Liver (tissue), 9 donors: ENCODE results near the gene RBM6. TPM values are rescaled to one million over a fixed set of nuclear protein-coding genes. Genes with fewer than 3 reads are reported as not detected.

Experiments
- DNase-seq: peaks from one replicate; pipeline ENCODE4 v3.0.0-alpha.2; 2017; ENCODE audit warnings: low spot score
- H3K27ac ChIP-seq, 2 donors: one replicate each; pipeline ENCODE4 v1.7.0; 2013; ENCODE audit warnings: inconsistent platforms in 2 of 2, low read length in 2 of 2, control low read depth in 1 of 2, low read depth in 1 of 2, mild to moderate bottlenecking in 1 of 2
- H3K27me3 ChIP-seq, 4 donors: one replicate each; pipeline versions ENCODE4 v1.6.1 to v1.7.0; 2013; ENCODE audit warnings: low read length in 3 of 4, inconsistent platforms in 1 of 4, mild to moderate bottlenecking in 1 of 4, moderate library complexity in 1 of 4; ENCODE audit not compliant: control insufficient read depth in 4 of 4, insufficient read depth in 4 of 4
- H3K36me3 ChIP-seq, 4 donors: one replicate each; pipeline versions ENCODE4 v1.6.1 to v1.7.0; 2013; ENCODE audit warnings: low read length in 3 of 4, mild to moderate bottlenecking in 3 of 4, low read depth in 1 of 4, moderate library complexity in 1 of 4; ENCODE audit not compliant: control insufficient read depth in 4 of 4, insufficient read depth in 3 of 4
- H3K4me1 ChIP-seq, 4 donors: one replicate each; pipeline versions ENCODE4 v1.6.1 to v1.7.0; 2013; ENCODE audit warnings: low read length in 3 of 4, mild to moderate bottlenecking in 3 of 4, moderate library complexity in 1 of 4; ENCODE audit not compliant: control insufficient read depth in 4 of 4, insufficient read depth in 4 of 4
- H3K4me3 ChIP-seq, 3 donors: one replicate each; pipeline versions ENCODE4 v1.6.1 to v1.7.0; 2013; ENCODE audit warnings: low read length in 3 of 3, control low read depth in 1 of 3, low read depth in 1 of 3, mild to moderate bottlenecking in 1 of 3
- H3K9ac ChIP-seq, 2 donors: one replicate each; pipeline ENCODE4 v1.7.0; 2013; ENCODE audit warnings: low read length in 2 of 2, mild to moderate bottlenecking in 2 of 2, moderate library complexity in 2 of 2, control low read depth in 1 of 2, low read depth in 1 of 2
- H3K9me3 ChIP-seq, 4 donors: one replicate each; pipeline versions ENCODE4 v1.6.1 to v1.7.0; 2013; ENCODE audit warnings: low read length in 3 of 4; ENCODE audit not compliant: control insufficient read depth in 4 of 4
- CTCF ChIP-seq: fragments of 150-350 bp; IDR thresholded peaks from 2 replicates; pipeline ENCODE4 v1.5.1; 2017; ENCODE audit warnings: improper control_type of control experiment, low read depth, low read length; ENCODE audit not compliant: missing input control
- EGR1 ChIP-seq, 2 donors: IDR thresholded peaks; 2 replicates each; pipeline ENCODE4 v1.6.1; 2016 to 2018; ENCODE audit warnings: antibody characterized with exemption in 2 of 2, low read depth in 2 of 2
- FOXA1 ChIP-seq: IDR thresholded peaks from 2 replicates; pipeline ENCODE4 v1.6.1; 2016; ENCODE audit warnings: antibody characterized with exemption
- FOXA2 ChIP-seq: IDR thresholded peaks from 2 replicates; pipeline ENCODE4 v1.6.1; 2016; ENCODE audit warnings: antibody characterized with exemption
- GABPA ChIP-seq, 2 donors: IDR thresholded peaks in 1 of 2; conservative IDR thresholded peaks in 1 of 2; 2 replicates each; pipeline ENCODE4 v1.6.1; 2016; ENCODE audit warnings: antibody characterized with exemption in 2 of 2, mild to moderate bottlenecking in 1 of 2, moderate library complexity in 1 of 2
- HNF4A ChIP-seq, 2 donors: conservative IDR thresholded peaks; 2 replicates each; pipeline ENCODE4 v1.6.1; 2016; ENCODE audit warnings: antibody characterized with exemption in 2 of 2, mild to moderate bottlenecking in 2 of 2
- HNF4G ChIP-seq: IDR thresholded peaks from 2 replicates; pipeline ENCODE4 v1.6.1; 2016; ENCODE audit warnings: antibody characterized with exemption
- JUND ChIP-seq, 2 donors: IDR thresholded peaks; 2 replicates each; pipeline ENCODE4 v1.6.1; 2016; ENCODE audit warnings: antibody characterized with exemption in 2 of 2
- MAX ChIP-seq: IDR thresholded peaks from 2 replicates; pipeline ENCODE4 v1.6.1; 2016; ENCODE audit warnings: antibody characterized with exemption
- NR2F2 ChIP-seq: IDR thresholded peaks from 2 replicates; pipeline ENCODE4 v1.6.1; 2016; ENCODE audit warnings: antibody characterized with exemption
- RAD21 ChIP-seq, 2 donors: IDR thresholded peaks; 2 replicates each; pipeline ENCODE4 v1.6.1; 2016; ENCODE audit warnings: antibody characterized with exemption in 2 of 2, mild to moderate bottlenecking in 2 of 2
- REST ChIP-seq: IDR thresholded peaks from 2 replicates; pipeline ENCODE4 v1.6.1; 2016; ENCODE audit warnings: antibody characterized with exemption, mild to moderate bottlenecking
- RXRA ChIP-seq, 2 donors: IDR thresholded peaks; 2 replicates each; pipeline ENCODE4 v1.6.1; 2017 to 2018; ENCODE audit warnings: antibody characterized with exemption in 2 of 2, mild to moderate bottlenecking in 1 of 2
- SP1 ChIP-seq: IDR thresholded peaks from 2 replicates; pipeline ENCODE4 v1.6.1; 2018; ENCODE audit warnings: antibody characterized with exemption, mild to moderate bottlenecking
- TAF1 ChIP-seq: conservative IDR thresholded peaks from 2 replicates; pipeline ENCODE4 v1.6.1; 2016; ENCODE audit warnings: antibody characterized with exemption, mild to moderate bottlenecking
- YY1 ChIP-seq: IDR thresholded peaks from 2 replicates; pipeline ENCODE4 v1.6.1; 2016; ENCODE audit warnings: antibody characterized with exemption, mild to moderate bottlenecking
- WGBS: extraction: QIAGEN DNeasy Blood & Tissue Kit; methylation state at CpG from one replicate; pipeline ENCODE4 v1.1.7; 2013; 5-methylcytosine and 5-hydroxymethylcytosine counted together
- polyA plus RNA-seq, 2 donors: library from polyadenylated mRNA; stranded (reverse) in 1 of 2; unstranded in 1 of 2; fragments of 200-250 nt in 1 of 2; fragments of >200 nt in 1 of 2; fragmentation: Nextera tagmentation in 1 of 2; extraction: Ambion mirVana in 1 of 2; gene quantifications; one replicate each; pipeline versions ENCODE4 v1.2.1 to v1.2.3, GENCODE V29; 2013 to 2015
- total RNA-seq, 2 donors: library from RNA; depleted of rRNA; stranded (reverse); fragments of >200 nt; gene quantifications; one replicate each; pipeline ENCODE4 v1.2.3, GENCODE V29; 2014
- TF ChIP-seq, protein P1 (sequence below): IDR thresholded peaks from 2 replicates; pipeline ENCODE4 v1.6.1; 2016; ENCODE audit warnings: antibody characterized with exemption
- TF ChIP-seq, protein P2 (sequence below): IDR thresholded peaks from 2 replicates; pipeline ENCODE4 v1.6.1; 2016; ENCODE audit warnings: antibody characterized with exemption
- donor health status: healthy.
- donor health status: healthy.
- donor health status: healthy.
- donor health status: healthy.
- donor health status: healthy.

Gene RBM6, protein sequence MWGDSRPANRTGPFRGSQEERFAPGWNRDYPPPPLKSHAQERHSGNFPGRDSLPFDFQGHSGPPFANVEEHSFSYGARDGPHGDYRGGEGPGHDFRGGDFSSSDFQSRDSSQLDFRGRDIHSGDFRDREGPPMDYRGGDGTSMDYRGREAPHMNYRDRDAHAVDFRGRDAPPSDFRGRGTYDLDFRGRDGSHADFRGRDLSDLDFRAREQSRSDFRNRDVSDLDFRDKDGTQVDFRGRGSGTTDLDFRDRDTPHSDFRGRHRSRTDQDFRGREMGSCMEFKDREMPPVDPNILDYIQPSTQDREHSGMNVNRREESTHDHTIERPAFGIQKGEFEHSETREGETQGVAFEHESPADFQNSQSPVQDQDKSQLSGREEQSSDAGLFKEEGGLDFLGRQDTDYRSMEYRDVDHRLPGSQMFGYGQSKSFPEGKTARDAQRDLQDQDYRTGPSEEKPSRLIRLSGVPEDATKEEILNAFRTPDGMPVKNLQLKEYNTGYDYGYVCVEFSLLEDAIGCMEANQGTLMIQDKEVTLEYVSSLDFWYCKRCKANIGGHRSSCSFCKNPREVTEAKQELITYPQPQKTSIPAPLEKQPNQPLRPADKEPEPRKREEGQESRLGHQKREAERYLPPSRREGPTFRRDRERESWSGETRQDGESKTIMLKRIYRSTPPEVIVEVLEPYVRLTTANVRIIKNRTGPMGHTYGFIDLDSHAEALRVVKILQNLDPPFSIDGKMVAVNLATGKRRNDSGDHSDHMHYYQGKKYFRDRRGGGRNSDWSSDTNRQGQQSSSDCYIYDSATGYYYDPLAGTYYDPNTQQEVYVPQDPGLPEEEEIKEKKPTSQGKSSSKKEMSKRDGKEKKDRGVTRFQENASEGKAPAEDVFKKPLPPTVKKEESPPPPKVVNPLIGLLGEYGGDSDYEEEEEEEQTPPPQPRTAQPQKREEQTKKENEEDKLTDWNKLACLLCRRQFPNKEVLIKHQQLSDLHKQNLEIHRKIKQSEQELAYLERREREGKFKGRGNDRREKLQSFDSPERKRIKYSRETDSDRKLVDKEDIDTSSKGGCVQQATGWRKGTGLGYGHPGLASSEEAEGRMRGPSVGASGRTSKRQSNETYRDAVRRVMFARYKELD
- total RNA-seq (10 to 100 TPM; 18.1 to 59.2 TPM), polyA plus RNA-seq (10 to 100 TPM; 10.9 to 57.0 TPM)

DNA sequence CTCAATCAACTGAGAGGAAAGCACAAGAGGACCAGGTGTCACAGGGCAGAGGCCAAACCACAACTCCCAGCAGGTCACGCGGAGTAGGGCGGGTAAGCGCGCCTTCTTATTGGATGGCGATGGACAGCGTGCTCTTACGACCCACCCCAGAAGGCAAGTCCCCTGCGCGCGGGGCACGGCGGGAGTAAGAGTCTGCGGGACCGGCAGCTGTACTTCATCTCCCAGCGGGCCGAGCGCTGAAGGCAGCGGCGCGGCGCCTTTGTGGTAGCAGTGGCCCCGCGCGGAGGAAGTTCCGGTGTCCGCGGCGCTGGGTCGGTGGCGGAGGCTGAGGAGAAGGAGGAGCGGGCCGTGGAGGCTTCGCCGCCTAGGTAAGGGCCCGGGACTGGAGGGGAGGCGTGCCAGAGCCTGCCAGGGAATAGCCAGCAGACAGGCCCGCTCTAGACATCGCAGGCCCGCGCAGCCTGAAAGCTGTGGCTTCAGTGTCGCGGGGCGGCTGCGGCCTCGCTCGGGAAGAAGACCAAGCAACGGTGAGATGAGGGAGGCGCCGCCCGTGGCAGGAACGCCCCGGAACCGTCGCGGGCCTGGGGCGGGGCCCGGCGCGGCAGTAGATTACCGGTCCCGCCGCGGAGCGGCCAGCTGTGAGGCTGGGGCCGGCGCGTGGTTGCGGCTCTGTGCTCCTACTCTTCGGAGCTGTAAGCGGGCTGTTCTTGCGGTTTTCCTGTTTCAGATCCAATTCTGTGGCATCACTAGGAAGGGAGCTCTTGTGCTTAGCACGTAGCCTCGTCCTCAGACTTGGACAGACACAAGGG, at the start of gene RBM6:
Gene RBM6, plus strand, starts transcription at position 293 of the 809 bp plus-strand sequence. CDS start 22,492 bp downstream, outside the sequence.
- peak within 1 kb of the TSS; percentile 74 to 94 for H3K9ac ChIP-seq
- DNase-seq, result peak; percentile 93
- WGBS, result under 1% methylated on average over 74 of the region's 74 CpGs
- no peaks in the 10 kb centered on the region for H3K9me3 ChIP-seq
- H3K27me3 ChIP-seq, result no peaks in the 10 kb centered on the region
- TF ChIP-seq, protein P1, sequence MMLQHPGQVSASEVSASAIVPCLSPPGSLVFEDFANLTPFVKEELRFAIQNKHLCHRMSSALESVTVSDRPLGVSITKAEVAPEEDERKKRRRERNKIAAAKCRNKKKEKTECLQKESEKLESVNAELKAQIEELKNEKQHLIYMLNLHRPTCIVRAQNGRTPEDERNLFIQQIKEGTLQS, result no peak
- no peak for TF ChIP-seq FOXA2
- TF ChIP-seq RAD21 (IDR thresholded peaks at IDR 0.05), result peak in 1 of 2 donors; percentile 39
- TF ChIP-seq CTCF, result no peak
- TF ChIP-seq YY1, result peak; percentile 87
- TF ChIP-seq FOXA1, result peak; percentile 48
- TF ChIP-seq, protein P2, sequence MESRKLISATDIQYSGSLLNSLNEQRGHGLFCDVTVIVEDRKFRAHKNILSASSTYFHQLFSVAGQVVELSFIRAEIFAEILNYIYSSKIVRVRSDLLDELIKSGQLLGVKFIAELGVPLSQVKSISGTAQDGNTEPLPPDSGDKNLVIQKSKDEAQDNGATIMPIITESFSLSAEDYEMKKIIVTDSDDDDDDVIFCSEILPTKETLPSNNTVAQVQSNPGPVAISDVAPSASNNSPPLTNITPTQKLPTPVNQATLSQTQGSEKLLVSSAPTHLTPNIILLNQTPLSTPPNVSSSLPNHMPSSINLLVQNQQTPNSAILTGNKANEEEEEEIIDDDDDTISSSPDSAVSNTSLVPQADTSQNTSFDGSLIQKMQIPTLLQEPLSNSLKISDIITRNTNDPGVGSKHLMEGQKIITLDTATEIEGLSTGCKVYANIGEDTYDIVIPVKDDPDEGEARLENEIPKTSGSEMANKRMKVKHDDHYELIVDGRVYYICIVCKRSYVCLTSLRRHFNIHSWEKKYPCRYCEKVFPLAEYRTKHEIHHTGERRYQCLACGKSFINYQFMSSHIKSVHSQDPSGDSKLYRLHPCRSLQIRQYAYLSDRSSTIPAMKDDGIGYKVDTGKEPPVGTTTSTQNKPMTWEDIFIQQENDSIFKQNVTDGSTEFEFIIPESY, result peak; percentile 28
- TF ChIP-seq GABPA (IDR thresholded peaks at IDR 0.05 in 1 of 2, conservative IDR thresholded peaks at IDR 0.05 in 1 of 2), result peak; percentile 34 to 91
- no peak for TF ChIP-seq EGR1 (IDR thresholded peaks at IDR 0.05; ENCODE audit: low read depth in 2 of 2)
- no peak for TF ChIP-seq JUND (IDR thresholded peaks at IDR 0.05)
- peak; percentile 8 for TF ChIP-seq HNF4G
- peak; percentile 96 for TF ChIP-seq NR2F2
- TF ChIP-seq HNF4A (conservative IDR thresholded peaks at IDR 0.05), result peak; percentile 50 to 65
- TF ChIP-seq REST, result peak; percentile 88
- peak; percentile 68 for TF ChIP-seq TAF1
- TF ChIP-seq SP1, result peak; percentile 87
- TF ChIP-seq RXRA (IDR thresholded peaks at IDR 0.05), result peak; percentile 41 to 45
- peak; percentile 96 for TF ChIP-seq MAX
- H3K36me3 ChIP-seq, result no peaks in the 10 kb centered on the region
- H3K4me3 ChIP-seq, result peak within 1 kb of the TSS; percentile 68 to 99 (median 88)
- peaks cover 3 to 13% (median 7%) of the 10 kb centered on the region in 4 donors for H3K4me1 ChIP-seq
- H3K27ac ChIP-seq, result peak within 1 kb of the TSS; percentile 86 to 98
